IMR-90 (cell line): ENCODE data around the gene SPAG7. TPM values are rescaled to one million over a fixed set of nuclear protein-coding genes. Genes with fewer than 3 reads are reported as not detected.
"Not testable (repeated sequence)": the region's sequence is repeated elsewhere in the genome, so short reads cannot be mapped to it uniquely, and the experiment has no call there.

ENCODE experiments used
- ATAC-seq: fragments of 200-7000 bp; cut with Tn5 transposase; 2 replicates; pipeline ENCODE4 v1.9.1; 2020; ENCODE audit warnings: low read depth, mild to moderate bottlenecking, moderate library complexity
- BruUV-seq: library from RNA; stranded (reverse); fragments of 400-500 nt; replicated peaks from 2 replicates; lab custom pipeline; 2021; lab: Mats Ljungman, UMichigan
- CTCF ChIA-PET: fragments of 300-600 bp; formaldehyde crosslinking; extraction: SDS; loops from one replicate; lab custom pipeline; 2021; ENCODE audit warnings: antibody characterized with exemption; lab: Yijun Ruan, JAX
- POLR2A ChIA-PET: fragments of 300-600 bp; sonication (Branson Sonifier 250); formaldehyde crosslinking; loops from one replicate; lab custom pipeline; 2022; ENCODE audit warnings: antibody characterized with exemption; ENCODE audit not compliant: unreplicated experiment; lab: Charles Lee
- DNase-seq: peaks from one replicate; pipeline ENCODE4 v3.0.0; 2013
- H2AFZ ChIP-seq: replicated peaks from 2 replicates; pipeline ENCODE3; 2013; ENCODE audit warnings: low read length, mild to moderate bottlenecking; ENCODE audit not compliant: poor library complexity
- H2AK5ac ChIP-seq: 2 replicates; pipeline ENCODE4 v1.6.1; 2013; ENCODE audit warnings: low read depth, low read length, inconsistent platforms
- H2AK9ac ChIP-seq: replicated peaks from 2 replicates; pipeline ENCODE3; 2013; ENCODE audit warnings: mild to moderate bottlenecking, low read depth, low read length, moderate library complexity; ENCODE audit not compliant: poor library complexity
- H2BK120ac ChIP-seq: 2 replicates; pipeline ENCODE4 v1.6.1; 2013; ENCODE audit warnings: low read depth, low read length, inconsistent platforms
- H2BK15ac ChIP-seq: 3 replicates; pipeline ENCODE4 v1.6.1; 2013; ENCODE audit warnings: low read depth, low read length, inconsistent platforms
- H2BK20ac ChIP-seq: 2 replicates; pipeline ENCODE4 v1.6.1; 2013; ENCODE audit warnings: low read depth, mild to moderate bottlenecking, inconsistent platforms, low read length, moderate library complexity
- H2BK5ac ChIP-seq: 2 replicates; pipeline ENCODE4 v1.6.1; 2013; ENCODE audit warnings: mild to moderate bottlenecking, low read depth, low read length, inconsistent platforms; ENCODE audit not compliant: poor library complexity, severe bottlenecking
- H3K14ac ChIP-seq: replicated peaks from 2 replicates; pipeline ENCODE4 v1.6.1; 2013; ENCODE audit warnings: low read depth, low read length, inconsistent platforms
- H3K18ac ChIP-seq: 2 replicates; pipeline ENCODE4 v1.6.1; 2013; ENCODE audit warnings: low read depth, low read length, control low read depth
- H3K23ac ChIP-seq: 2 replicates; pipeline ENCODE4 v1.6.1; 2013; ENCODE audit warnings: low read depth, low read length, inconsistent platforms
- H3K27ac ChIP-seq: 2 replicates; pipeline ENCODE4 v1.5.1; 2013; ENCODE audit warnings: mild to moderate bottlenecking, control low read depth, low read length; ENCODE audit not compliant: insufficient read depth
- H3K27me3 ChIP-seq: 2 replicates; pipeline ENCODE4 v1.6.1; 2013; ENCODE audit warnings: low read length; ENCODE audit not compliant: control insufficient read depth, insufficient read depth
- H3K36me3 ChIP-seq: 2 replicates; pipeline ENCODE4 v1.6.1; 2013; ENCODE audit warnings: low read length, mixed read lengths; ENCODE audit not compliant: control insufficient read depth, insufficient read depth
- H3K4ac ChIP-seq: 2 replicates; pipeline ENCODE4 v1.6.1; 2013; ENCODE audit warnings: low read depth, low read length, inconsistent platforms
- H3K4me1 ChIP-seq: 2 replicates; pipeline ENCODE4 v1.6.1; 2013; ENCODE audit warnings: low read length, mixed read lengths; ENCODE audit not compliant: control insufficient read depth, insufficient read depth
- H3K4me2 ChIP-seq: 2 replicates; pipeline ENCODE4 v1.6.1; 2013; ENCODE audit warnings: low read depth, mild to moderate bottlenecking, control low read depth, low read length, moderate library complexity
- H3K4me3 ChIP-seq: 2 replicates; pipeline ENCODE4 v1.5.1; 2013; ENCODE audit warnings: low read depth, mild to moderate bottlenecking, control low read depth, low read length, moderate library complexity; ENCODE audit not compliant: insufficient read depth
- H3K56ac ChIP-seq: 2 replicates; pipeline ENCODE4 v1.6.1; 2013; ENCODE audit warnings: low read length, inconsistent platforms; ENCODE audit not compliant: insufficient read depth; ENCODE audit errors: extremely low read depth
- H3K79me1 ChIP-seq, 2 experiments: 2 replicates each; pipeline ENCODE4 v1.6.1; 2013; ENCODE audit warnings: low read length in 2 of 2, inconsistent platforms in 1 of 2, low read depth in 1 of 2
- H3K9ac ChIP-seq: 2 replicates; pipeline ENCODE4 v1.6.1; 2013; ENCODE audit warnings: low read depth, low read length, control low read depth
- H3K9me1 ChIP-seq: 2 replicates; pipeline ENCODE4 v1.6.1; 2013; ENCODE audit warnings: low read length, inconsistent platforms; ENCODE audit not compliant: insufficient read depth
- H3K9me3 ChIP-seq: 2 replicates; pipeline ENCODE4 v1.6.1; 2013; ENCODE audit warnings: low read length; ENCODE audit not compliant: control insufficient read depth, insufficient read depth
- H4K20me1 ChIP-seq: 2 replicates; pipeline ENCODE4 v1.6.1; 2013; ENCODE audit warnings: low read length, inconsistent platforms; ENCODE audit not compliant: insufficient read depth
- H4K5ac ChIP-seq: 2 replicates; pipeline ENCODE4 v1.6.1; 2013; ENCODE audit warnings: mild to moderate bottlenecking, low read depth, low read length, control low read depth
- H4K8ac ChIP-seq, 2 experiments: 2 replicates each; pipeline ENCODE4 v1.6.1; 2013; ENCODE audit warnings: low read depth in 2 of 2, low read length in 2 of 2, control low read depth in 1 of 2, inconsistent platforms in 1 of 2
- H4K91ac ChIP-seq: 2 replicates; pipeline ENCODE4 v1.6.1; 2013; ENCODE audit warnings: low read depth, low read length, inconsistent platforms; ENCODE audit not compliant: insufficient read depth
- WGBS, 2 experiments: methylation state at CpG; one replicate each; pipeline versions ENCODE4 v1.1.5 to v1.1.7; 2013; ENCODE audit warnings: missing lambda C conversion rate in 2 of 2; ENCODE audit not compliant: insufficient read length in 1 of 2; ENCODE audit errors: extremely low coverage in 2 of 2; 5-methylcytosine and 5-hydroxymethylcytosine counted together
- dilution Hi-C: fragments of 300-500 bp; cut with HindIII; formaldehyde crosslinking; loops from one replicate; pipeline ENCODE4 v1.14.3; 2018; ENCODE audit warnings: low sequenced_read_pairs; ENCODE audit not compliant: unreplicated experiment
- in situ Hi-C: fragments of 300-500 bp; cut with MboI; formaldehyde crosslinking; loops from 3 replicates; pipeline ENCODE4 v1.14.3; 2019; ENCODE audit warnings: low sequenced_read_pairs, inconsistent platforms, mixed read lengths
- intact Hi-C: fragments of 100-400 bp; cut with micrococcal nuclease; formaldehyde crosslinking; loops from 2 replicates; pipeline ENCODE4 v1.10.0; 2022
- polyA plus RNA-seq, 3 experiments: library from polyadenylated mRNA; depleted of rRNA; stranded (reverse); fragments of >200 nt; gene quantifications; 2 replicates each; pipeline ENCODE4 v1.2.3, GENCODE V29; 2012; ENCODE audit warnings: low replicate concordance in 1 of 3
- total RNA-seq: library from RNA; depleted of rRNA; stranded (reverse); fragments of >200 nt; gene quantifications from 2 replicates; pipeline ENCODE4 v1.2.3, GENCODE V29; 2012

SPAG7 gene
- total and polyA plus RNA-seq, 2 of the 4 experiments (the other 2 are of a cell fraction) = 50.2 to 108 TPM

DNA sequence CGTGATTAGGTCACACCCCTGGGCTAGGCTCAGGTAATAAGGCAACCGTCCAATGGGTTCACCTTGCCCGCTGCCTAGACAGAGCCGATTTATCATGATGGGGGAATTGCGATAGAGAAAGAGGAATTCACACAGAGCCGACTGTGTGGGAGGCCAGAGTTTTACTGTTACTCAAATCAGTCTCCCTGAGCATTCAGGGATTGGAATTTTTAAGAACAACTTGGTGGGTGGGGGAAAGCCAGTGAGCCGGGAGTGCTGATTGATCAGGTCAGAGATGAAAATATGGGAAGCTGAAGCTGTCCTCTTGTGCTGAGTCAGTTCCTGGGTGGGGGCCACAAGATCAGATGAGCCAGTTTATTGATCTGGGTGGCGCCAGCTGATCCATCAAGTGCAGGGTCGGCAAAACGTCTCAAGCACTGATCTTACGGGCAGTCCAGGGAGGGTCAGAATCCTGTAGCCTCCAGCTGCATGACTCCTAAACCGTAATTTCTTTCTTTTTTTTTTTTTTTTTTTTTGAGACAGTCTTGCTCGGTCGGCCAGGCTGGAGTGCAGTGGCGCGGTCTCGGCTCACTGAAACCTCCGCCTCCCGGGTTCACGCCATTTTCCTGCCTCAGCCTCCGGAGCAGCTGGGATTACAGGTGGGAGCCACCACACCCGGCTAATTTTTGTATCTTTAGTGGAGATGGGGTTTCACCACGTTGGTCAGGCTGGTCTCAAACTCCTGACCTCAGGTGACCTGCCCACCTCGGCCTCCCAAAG lies 40.9 kb downstream of the SPAG7 start:
- not testable (repeated sequence) for H3K14ac ChIP-seq

More for the DNA sequence above, 40.9 kb downstream of the SPAG7 start:
- H2BK15ac ChIP-seq, BruUV-seq, H3K4me1 ChIP-seq, H4K20me1 ChIP-seq, H4K5ac ChIP-seq, H2AK5ac ChIP-seq, H2AK9ac ChIP-seq, H3K4me3 ChIP-seq, in situ Hi-C loops, H2BK120ac ChIP-seq, CTCF ChIA-PET, H4K8ac ChIP-seq, H3K27me3 ChIP-seq, H3K36me3 ChIP-seq, intact Hi-C loops, POLR2A ChIA-PET, H3K27ac ChIP-seq, H3K9ac ChIP-seq, H3K56ac ChIP-seq, H3K79me1 ChIP-seq, H3K9me3 ChIP-seq, ATAC-seq, H4K91ac ChIP-seq, H3K9me1 ChIP-seq, H3K23ac ChIP-seq, H3K18ac ChIP-seq, H3K4me2 ChIP-seq, dilution Hi-C loops, H2AFZ ChIP-seq, DNase-seq, H2BK5ac ChIP-seq, H2BK20ac ChIP-seq, H3K4ac ChIP-seq: not testable (repeated sequence)
- WGBS, 2 experiments = 72% methylated on average over 5 of the region's 24 CpGs; no CpG with 5 or more reads in 1 of the 2 experiments
